Stimulated activated CD8-positive, alpha-beta memory T cell treated with anti-CD3 and anti-CD28 coated beads, Interleukin-12 subunit alpha, Interleukin-12 subunit beta, amount 100 ng/mL, for 1 hour (primary cell): Measurements from ENCODE around the gene ANO4.
"Not testable (repeated sequence)": the region's sequence is repeated elsewhere in the genome, so short reads cannot be mapped to it uniquely, and the experiment has no call there.

ENCODE experiments used
- DNase-seq: peaks from one replicate; pipeline ENCODE4 v3.0.0-alpha.2; 2020; ENCODE audit warnings: low read depth

The ANO4 gene

GRCh38 chr12:101097829-101098580 is 303.4 kb downstream of the ANO4 start:
- DNase-seq, result no peak

- DNase-seq, result no peak
Observed at GRCh38 chr12:101107032-101107763, 312.6 kb downstream of the ANO4 start.

GRCh38 chr12:101108130-101108529 is 313.6 kb downstream of the ANO4 start:
- no peak for DNase-seq

GRCh38 chr12:101110866-101111265 is 316.3 kb downstream of the ANO4 start:
- DNase-seq, result no peak

GRCh38 chr12:101111441-101111840 is 316.9 kb downstream of the ANO4 start:
- no peak for DNase-seq

GRCh38 chr12:101115326-101115725 is 320.8 kb downstream of the ANO4 start:
- DNase-seq, result no peak

GRCh38 chr12:101116911-101117310 is 322.3 kb downstream of the ANO4 start:
- DNase-seq, result no peak

GRCh38 chr12:101117842-101118241 is 323.3 kb downstream of the ANO4 start:
- DNase-seq, result no peak

- no peak for DNase-seq
Observed at GRCh38 chr12:101127521-101128219, 333.1 kb downstream of the ANO4 start.

- DNase-seq, result not testable (repeated sequence)
Observed at GRCh38 chr12:101145777-101146431, 351.3 kb downstream of the ANO4 start.

GRCh38 chr12:101165319-101165718 is 370.7 kb downstream of the ANO4 start:
- no peak for DNase-seq

- DNase-seq, result no peak
Observed at GRCh38 chr12:101166866-101167265, 372.3 kb downstream of the ANO4 start.

GRCh38 chr12:101168001-101168400 is 373.4 kb downstream of the ANO4 start:
- no peak for DNase-seq

GRCh38 chr12:101172316-101172715 is 377.7 kb downstream of the ANO4 start:
- DNase-seq, result no peak

- DNase-seq, result no peak
Observed at GRCh38 chr12:101173197-101173749, 378.7 kb downstream of the ANO4 start.

GRCh38 chr12:101174541-101174940 is 380.0 kb downstream of the ANO4 start:
- no peak for DNase-seq
